HEK293 (cell line): ENCODE results near the gene COL5A1.

Experiments
- CTCF ChIP-seq: fragments of 450-650 bp; formaldehyde crosslinking; IDR thresholded peaks from 2 replicates; pipeline ENCODE4 v1.5.1; 2016; ENCODE audit warnings: missing biosample characterization, missing genetic modification characterization
- MEIS1 ChIP-seq: sonication (generic); formaldehyde crosslinking; IDR thresholded peaks from 2 replicates; pipeline ENCODE4 v1.8.1; 2022; ENCODE audit warnings: missing genetic modification reagents, mild to moderate bottlenecking, borderline replicate concordance
- REST ChIP-seq: fragments of 450-650 bp; formaldehyde crosslinking; IDR thresholded peaks from 2 replicates; pipeline ENCODE4 v1.5.1; 2016; ENCODE audit warnings: missing biosample characterization, missing genetic modification characterization
- YY2 ChIP-seq: fragments of 450-650 bp; formaldehyde crosslinking; IDR thresholded peaks from 2 replicates; pipeline ENCODE4 v1.5.1; 2016; ENCODE audit warnings: missing biosample characterization, missing genetic modification characterization
- ZFP37 ChIP-seq: fragments of 450-650 bp; formaldehyde crosslinking; IDR thresholded peaks from 2 replicates; pipeline ENCODE4 v1.5.1; 2016; ENCODE audit warnings: missing biosample characterization, missing genetic modification characterization
- ZNF133 ChIP-seq: fragments of 450-650 bp; formaldehyde crosslinking; IDR thresholded peaks from 2 replicates; pipeline ENCODE4 v1.5.1; 2016; ENCODE audit warnings: missing biosample characterization, missing genetic modification characterization
- ZNF626 ChIP-seq: fragments of 450-650 bp; sonication (Bioruptor Pico); formaldehyde crosslinking; IDR thresholded peaks from 2 replicates; pipeline ENCODE4 v1.5.1; 2018; ENCODE audit warnings: missing biosample characterization, missing genetic modification characterization, inconsistent platforms
- ZNF792 ChIP-seq: fragments of 450-650 bp; formaldehyde crosslinking; IDR thresholded peaks from 2 replicates; pipeline ENCODE4 v1.5.1; 2016; ENCODE audit warnings: missing biosample characterization, missing genetic modification characterization
- ZNF843 ChIP-seq: fragments of 450-650 bp; formaldehyde crosslinking; IDR thresholded peaks from 2 replicates; pipeline ENCODE4 v1.5.1; 2016; ENCODE audit warnings: missing biosample characterization, missing genetic modification characterization

GRCh38 chr9:134611046-134611445 is 30.6 kb upstream of the COL5A1 start:
- no peak for TF ChIP-seq YY2
- TF ChIP-seq MEIS1 (CRISPR knock-in tag), result no peak
- TF ChIP-seq REST, result no peak
- TF ChIP-seq ZNF626 (tag by site-specific recombination), result no peak
- TF ChIP-seq CTCF (tag by site-specific recombination), result no peak
- no peak for TF ChIP-seq ZNF843
- TF ChIP-seq ZNF133, result no peak
- TF ChIP-seq ZNF792 (tag by site-specific recombination), result no peak
- TF ChIP-seq ZFP37 (tag by site-specific recombination), result no peak
